Stimulated activated naive CD8-positive, alpha-beta T cell treated with anti-CD3 and anti-CD28 coated beads, Interleukin-15, Interleukin-2, amounts not matched to agents 100 U/mL and 50 U/mL, for 24 hours (primary cell): Measurements from ENCODE around the gene ILKAP.
A peak's percentile ranks its signal among the peaks of the same experiment; 100 is the strongest.

Experiments used
- ATAC-seq: fragments of 150-1000 bp; cut with Tn5 transposase; one replicate; pipeline ENCODE4 v1.10.0; 2021
- DNase-seq: peaks from one replicate; pipeline ENCODE4 v3.0.0; 2021

Gene ILKAP

GRCh38 chr2:238133499-238134392 is 69.7 kb downstream of the ILKAP start:
- no peak for ATAC-seq
- DNase-seq: no peak

GRCh38 chr2:238132463-238133450 is 70.7 kb downstream of the ILKAP start:
- ATAC-seq: no peak
- DNase-seq: no peak

GRCh38 chr2:238131761-238132462 is 71.6 kb downstream of the ILKAP start:
- ATAC-seq (no peak), DNase-seq (no peak)

- no peak for DNase-seq
- no peak for ATAC-seq
Measured at GRCh38 chr2:238130696-238131628, 72.5 kb downstream of the ILKAP start.

- no peak for ATAC-seq
Measured at GRCh38 chr2:238130111-238130695, 73.3 kb downstream of the ILKAP start.

GRCh38 chr2:238129166-238130010 is 74.1 kb downstream of the ILKAP start:
- no peak for DNase-seq
- ATAC-seq: no peak

More at GRCh38 chr2:238130111-238130695, 73.3 kb downstream of the ILKAP start:
- no peak for DNase-seq

- ATAC-seq (no peak), DNase-seq (no peak)
Measured at GRCh38 chr2:238128534-238129001, 74.9 kb downstream of the ILKAP start.

- no peak for ATAC-seq
- no peak for DNase-seq
Measured at GRCh38 chr2:238128061-238128440, 75.4 kb downstream of the ILKAP start.

GRCh38 chr2:238127165-238128060 is 76.1 kb downstream of the ILKAP start:
- ATAC-seq (peak; percentile 38), DNase-seq (peak; percentile 29)

- ATAC-seq: no peak
- no peak for DNase-seq
Measured at GRCh38 chr2:238126775-238127164, 76.7 kb downstream of the ILKAP start.

- DNase-seq (no peak), ATAC-seq (no peak)
Measured at GRCh38 chr2:238126338-238126737, 77.2 kb downstream of the ILKAP start.

- ATAC-seq: no peak
- no peak for DNase-seq
Measured at GRCh38 chr2:238125127-238125885, 78.2 kb downstream of the ILKAP start.

GRCh38 chr2:238124488-238125126 is 78.9 kb downstream of the ILKAP start:
- DNase-seq (no peak), ATAC-seq (no peak)

GRCh38 chr2:238123991-238124470 is 79.5 kb downstream of the ILKAP start:
- ATAC-seq (no peak), DNase-seq (no peak)

- no peak for DNase-seq
- no peak for ATAC-seq
Measured at GRCh38 chr2:238123218-238123971, 80.1 kb downstream of the ILKAP start.
